Liver (tissue), 9 donors: ENCODE measurements around the gene UBTD2. TPM values are rescaled to one million over a fixed set of nuclear protein-coding genes. Genes with fewer than 3 reads are reported as not detected.

Source experiments
- DNase-seq: peaks from one replicate; pipeline ENCODE4 v3.0.0-alpha.2; 2017; ENCODE audit warnings: low spot score
- H3K27ac ChIP-seq, 2 donors: one replicate each; pipeline ENCODE4 v1.7.0; 2013; ENCODE audit warnings: inconsistent platforms in 2 of 2, low read length in 2 of 2, control low read depth in 1 of 2, low read depth in 1 of 2, mild to moderate bottlenecking in 1 of 2
- H3K27me3 ChIP-seq, 4 donors: one replicate each; pipeline versions ENCODE4 v1.6.1 to v1.7.0; 2013; ENCODE audit warnings: low read length in 3 of 4, inconsistent platforms in 1 of 4, mild to moderate bottlenecking in 1 of 4, moderate library complexity in 1 of 4; ENCODE audit not compliant: control insufficient read depth in 4 of 4, insufficient read depth in 4 of 4
- H3K36me3 ChIP-seq, 4 donors: one replicate each; pipeline versions ENCODE4 v1.6.1 to v1.7.0; 2013; ENCODE audit warnings: low read length in 3 of 4, mild to moderate bottlenecking in 3 of 4, low read depth in 1 of 4, moderate library complexity in 1 of 4; ENCODE audit not compliant: control insufficient read depth in 4 of 4, insufficient read depth in 3 of 4
- H3K4me1 ChIP-seq, 4 donors: one replicate each; pipeline versions ENCODE4 v1.6.1 to v1.7.0; 2013; ENCODE audit warnings: low read length in 3 of 4, mild to moderate bottlenecking in 3 of 4, moderate library complexity in 1 of 4; ENCODE audit not compliant: control insufficient read depth in 4 of 4, insufficient read depth in 4 of 4
- H3K4me3 ChIP-seq, 3 donors: one replicate each; pipeline versions ENCODE4 v1.6.1 to v1.7.0; 2013; ENCODE audit warnings: low read length in 3 of 3, control low read depth in 1 of 3, low read depth in 1 of 3, mild to moderate bottlenecking in 1 of 3
- H3K9ac ChIP-seq, 2 donors: one replicate each; pipeline ENCODE4 v1.7.0; 2013; ENCODE audit warnings: low read length in 2 of 2, mild to moderate bottlenecking in 2 of 2, moderate library complexity in 2 of 2, control low read depth in 1 of 2, low read depth in 1 of 2
- H3K9me3 ChIP-seq, 4 donors: one replicate each; pipeline versions ENCODE4 v1.6.1 to v1.7.0; 2013; ENCODE audit warnings: low read length in 3 of 4; ENCODE audit not compliant: control insufficient read depth in 4 of 4
- EGR1 ChIP-seq, 2 donors: IDR thresholded peaks; 2 replicates each; pipeline ENCODE4 v1.6.1; 2016 to 2018; ENCODE audit warnings: antibody characterized with exemption in 2 of 2, low read depth in 2 of 2
- FOXA1 ChIP-seq: IDR thresholded peaks from 2 replicates; pipeline ENCODE4 v1.6.1; 2016; ENCODE audit warnings: antibody characterized with exemption
- FOXA2 ChIP-seq: IDR thresholded peaks from 2 replicates; pipeline ENCODE4 v1.6.1; 2016; ENCODE audit warnings: antibody characterized with exemption
- GABPA ChIP-seq, 2 donors: IDR thresholded peaks in 1 of 2; conservative IDR thresholded peaks in 1 of 2; 2 replicates each; pipeline ENCODE4 v1.6.1; 2016; ENCODE audit warnings: antibody characterized with exemption in 2 of 2, mild to moderate bottlenecking in 1 of 2, moderate library complexity in 1 of 2
- HNF4A ChIP-seq, 2 donors: conservative IDR thresholded peaks; 2 replicates each; pipeline ENCODE4 v1.6.1; 2016; ENCODE audit warnings: antibody characterized with exemption in 2 of 2, mild to moderate bottlenecking in 2 of 2
- HNF4G ChIP-seq: IDR thresholded peaks from 2 replicates; pipeline ENCODE4 v1.6.1; 2016; ENCODE audit warnings: antibody characterized with exemption
- JUND ChIP-seq, 2 donors: IDR thresholded peaks; 2 replicates each; pipeline ENCODE4 v1.6.1; 2016; ENCODE audit warnings: antibody characterized with exemption in 2 of 2
- NR2F2 ChIP-seq: IDR thresholded peaks from 2 replicates; pipeline ENCODE4 v1.6.1; 2016; ENCODE audit warnings: antibody characterized with exemption
- RAD21 ChIP-seq, 2 donors: IDR thresholded peaks; 2 replicates each; pipeline ENCODE4 v1.6.1; 2016; ENCODE audit warnings: antibody characterized with exemption in 2 of 2, mild to moderate bottlenecking in 2 of 2
- RXRA ChIP-seq, 2 donors: IDR thresholded peaks; 2 replicates each; pipeline ENCODE4 v1.6.1; 2017 to 2018; ENCODE audit warnings: antibody characterized with exemption in 2 of 2, mild to moderate bottlenecking in 1 of 2
- SP1 ChIP-seq: IDR thresholded peaks from 2 replicates; pipeline ENCODE4 v1.6.1; 2018; ENCODE audit warnings: antibody characterized with exemption, mild to moderate bottlenecking
- TAF1 ChIP-seq: conservative IDR thresholded peaks from 2 replicates; pipeline ENCODE4 v1.6.1; 2016; ENCODE audit warnings: antibody characterized with exemption, mild to moderate bottlenecking
- YY1 ChIP-seq: IDR thresholded peaks from 2 replicates; pipeline ENCODE4 v1.6.1; 2016; ENCODE audit warnings: antibody characterized with exemption, mild to moderate bottlenecking
- WGBS: extraction: QIAGEN DNeasy Blood & Tissue Kit; methylation state at CpG from one replicate; pipeline ENCODE4 v1.1.7; 2013; 5-methylcytosine and 5-hydroxymethylcytosine counted together
- polyA plus RNA-seq, 2 donors: library from polyadenylated mRNA; stranded (reverse) in 1 of 2; unstranded in 1 of 2; fragments of 200-250 nt in 1 of 2; fragments of >200 nt in 1 of 2; fragmentation: Nextera tagmentation in 1 of 2; extraction: Ambion mirVana in 1 of 2; gene quantifications; one replicate each; pipeline versions ENCODE4 v1.2.1 to v1.2.3, GENCODE V29; 2013 to 2015
- total RNA-seq, 2 donors: library from RNA; depleted of rRNA; stranded (reverse); fragments of >200 nt; gene quantifications; one replicate each; pipeline ENCODE4 v1.2.3, GENCODE V29; 2014
- TF ChIP-seq, protein P1 (sequence below): IDR thresholded peaks from 2 replicates; pipeline ENCODE4 v1.6.1; 2016; ENCODE audit warnings: antibody characterized with exemption
- TF ChIP-seq, protein P2 (sequence below): fragments of 150-350 bp; IDR thresholded peaks from 2 replicates; pipeline ENCODE4 v1.5.1; 2017; ENCODE audit warnings: improper control_type of control experiment, low read depth, low read length; ENCODE audit not compliant: missing input control
- TF ChIP-seq, protein P3 (sequence below): IDR thresholded peaks from 2 replicates; pipeline ENCODE4 v1.6.1; 2016; ENCODE audit warnings: antibody characterized with exemption, mild to moderate bottlenecking
- TF ChIP-seq, protein P4 (sequence below): IDR thresholded peaks from 2 replicates; pipeline ENCODE4 v1.6.1; 2016; ENCODE audit warnings: antibody characterized with exemption
- TF ChIP-seq, protein P5 (sequence below): IDR thresholded peaks from 2 replicates; pipeline ENCODE4 v1.6.1; 2016; ENCODE audit warnings: antibody characterized with exemption
- donor health status: healthy.
- donor health status: healthy.
- donor health status: healthy.
- donor health status: healthy.
- donor health status: healthy.

Gene UBTD2
- total and polyA plus RNA-seq, 4 donors = 4.4 to 8.3 (median 6.6) TPM

DNA sequence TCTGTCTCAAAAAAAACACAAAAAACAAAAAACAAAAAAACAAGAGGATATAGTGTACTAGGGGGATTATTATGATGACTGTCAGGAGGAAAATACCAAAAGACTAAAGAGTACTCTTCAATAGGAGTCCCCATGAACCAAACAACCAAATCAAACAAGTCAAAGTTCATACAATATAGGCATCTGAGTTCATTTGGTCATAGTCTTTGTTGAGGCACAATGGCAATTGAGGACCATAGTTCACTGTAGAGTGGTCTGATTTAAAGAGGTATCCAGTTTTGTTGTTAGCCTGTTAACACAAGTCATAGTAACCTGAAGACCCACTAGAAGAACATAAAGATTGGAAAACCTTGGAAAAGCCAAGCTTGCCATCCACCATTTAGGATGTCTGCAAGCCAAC, 11.3 kb upstream of the UBTD2 start:
- Histone ChIP-seq H3K9me3 (no peaks in the 10 kb centered on the region), H3K4me1 (peaks cover 0 to 5% (median 4%) of the 10 kb centered on the region in 4 donors), H3K27ac (no peak overlapping the region), H3K36me3 (no peaks in the 10 kb centered on the region), H3K27me3 (no peaks in the 10 kb centered on the region), H3K9ac (no peak overlapping the region), H3K4me3 (no peak overlapping the region)
- TF ChIP-seq GABPA (IDR thresholded peaks at IDR 0.05 in 1 of 2, conservative IDR thresholded peaks at IDR 0.05 in 1 of 2) (no peak), HNF4A (conservative IDR thresholded peaks at IDR 0.05) (no peak), FOXA1 (no peak), TAF1 (no peak), HNF4G (no peak), NR2F2 (no peak), FOXA2 (no peak), SP1 (no peak), YY1 (no peak), RAD21 (IDR thresholded peaks at IDR 0.05) (no peak), RXRA (IDR thresholded peaks at IDR 0.05) (no peak)
- TF ChIP-seq, protein P1, sequence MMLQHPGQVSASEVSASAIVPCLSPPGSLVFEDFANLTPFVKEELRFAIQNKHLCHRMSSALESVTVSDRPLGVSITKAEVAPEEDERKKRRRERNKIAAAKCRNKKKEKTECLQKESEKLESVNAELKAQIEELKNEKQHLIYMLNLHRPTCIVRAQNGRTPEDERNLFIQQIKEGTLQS = no peak
- TF ChIP-seq, protein P2, sequence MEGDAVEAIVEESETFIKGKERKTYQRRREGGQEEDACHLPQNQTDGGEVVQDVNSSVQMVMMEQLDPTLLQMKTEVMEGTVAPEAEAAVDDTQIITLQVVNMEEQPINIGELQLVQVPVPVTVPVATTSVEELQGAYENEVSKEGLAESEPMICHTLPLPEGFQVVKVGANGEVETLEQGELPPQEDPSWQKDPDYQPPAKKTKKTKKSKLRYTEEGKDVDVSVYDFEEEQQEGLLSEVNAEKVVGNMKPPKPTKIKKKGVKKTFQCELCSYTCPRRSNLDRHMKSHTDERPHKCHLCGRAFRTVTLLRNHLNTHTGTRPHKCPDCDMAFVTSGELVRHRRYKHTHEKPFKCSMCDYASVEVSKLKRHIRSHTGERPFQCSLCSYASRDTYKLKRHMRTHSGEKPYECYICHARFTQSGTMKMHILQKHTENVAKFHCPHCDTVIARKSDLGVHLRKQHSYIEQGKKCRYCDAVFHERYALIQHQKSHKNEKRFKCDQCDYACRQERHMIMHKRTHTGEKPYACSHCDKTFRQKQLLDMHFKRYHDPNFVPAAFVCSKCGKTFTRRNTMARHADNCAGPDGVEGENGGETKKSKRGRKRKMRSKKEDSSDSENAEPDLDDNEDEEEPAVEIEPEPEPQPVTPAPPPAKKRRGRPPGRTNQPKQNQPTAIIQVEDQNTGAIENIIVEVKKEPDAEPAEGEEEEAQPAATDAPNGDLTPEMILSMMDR = no peak
- TF ChIP-seq, protein P3, sequence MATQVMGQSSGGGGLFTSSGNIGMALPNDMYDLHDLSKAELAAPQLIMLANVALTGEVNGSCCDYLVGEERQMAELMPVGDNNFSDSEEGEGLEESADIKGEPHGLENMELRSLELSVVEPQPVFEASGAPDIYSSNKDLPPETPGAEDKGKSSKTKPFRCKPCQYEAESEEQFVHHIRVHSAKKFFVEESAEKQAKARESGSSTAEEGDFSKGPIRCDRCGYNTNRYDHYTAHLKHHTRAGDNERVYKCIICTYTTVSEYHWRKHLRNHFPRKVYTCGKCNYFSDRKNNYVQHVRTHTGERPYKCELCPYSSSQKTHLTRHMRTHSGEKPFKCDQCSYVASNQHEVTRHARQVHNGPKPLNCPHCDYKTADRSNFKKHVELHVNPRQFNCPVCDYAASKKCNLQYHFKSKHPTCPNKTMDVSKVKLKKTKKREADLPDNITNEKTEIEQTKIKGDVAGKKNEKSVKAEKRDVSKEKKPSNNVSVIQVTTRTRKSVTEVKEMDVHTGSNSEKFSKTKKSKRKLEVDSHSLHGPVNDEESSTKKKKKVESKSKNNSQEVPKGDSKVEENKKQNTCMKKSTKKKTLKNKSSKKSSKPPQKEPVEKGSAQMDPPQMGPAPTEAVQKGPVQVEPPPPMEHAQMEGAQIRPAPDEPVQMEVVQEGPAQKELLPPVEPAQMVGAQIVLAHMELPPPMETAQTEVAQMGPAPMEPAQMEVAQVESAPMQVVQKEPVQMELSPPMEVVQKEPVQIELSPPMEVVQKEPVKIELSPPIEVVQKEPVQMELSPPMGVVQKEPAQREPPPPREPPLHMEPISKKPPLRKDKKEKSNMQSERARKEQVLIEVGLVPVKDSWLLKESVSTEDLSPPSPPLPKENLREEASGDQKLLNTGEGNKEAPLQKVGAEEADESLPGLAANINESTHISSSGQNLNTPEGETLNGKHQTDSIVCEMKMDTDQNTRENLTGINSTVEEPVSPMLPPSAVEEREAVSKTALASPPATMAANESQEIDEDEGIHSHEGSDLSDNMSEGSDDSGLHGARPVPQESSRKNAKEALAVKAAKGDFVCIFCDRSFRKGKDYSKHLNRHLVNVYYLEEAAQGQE = no peak
- TF ChIP-seq, protein P4, sequence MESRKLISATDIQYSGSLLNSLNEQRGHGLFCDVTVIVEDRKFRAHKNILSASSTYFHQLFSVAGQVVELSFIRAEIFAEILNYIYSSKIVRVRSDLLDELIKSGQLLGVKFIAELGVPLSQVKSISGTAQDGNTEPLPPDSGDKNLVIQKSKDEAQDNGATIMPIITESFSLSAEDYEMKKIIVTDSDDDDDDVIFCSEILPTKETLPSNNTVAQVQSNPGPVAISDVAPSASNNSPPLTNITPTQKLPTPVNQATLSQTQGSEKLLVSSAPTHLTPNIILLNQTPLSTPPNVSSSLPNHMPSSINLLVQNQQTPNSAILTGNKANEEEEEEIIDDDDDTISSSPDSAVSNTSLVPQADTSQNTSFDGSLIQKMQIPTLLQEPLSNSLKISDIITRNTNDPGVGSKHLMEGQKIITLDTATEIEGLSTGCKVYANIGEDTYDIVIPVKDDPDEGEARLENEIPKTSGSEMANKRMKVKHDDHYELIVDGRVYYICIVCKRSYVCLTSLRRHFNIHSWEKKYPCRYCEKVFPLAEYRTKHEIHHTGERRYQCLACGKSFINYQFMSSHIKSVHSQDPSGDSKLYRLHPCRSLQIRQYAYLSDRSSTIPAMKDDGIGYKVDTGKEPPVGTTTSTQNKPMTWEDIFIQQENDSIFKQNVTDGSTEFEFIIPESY = no peak
- TF ChIP-seq, protein P5, sequence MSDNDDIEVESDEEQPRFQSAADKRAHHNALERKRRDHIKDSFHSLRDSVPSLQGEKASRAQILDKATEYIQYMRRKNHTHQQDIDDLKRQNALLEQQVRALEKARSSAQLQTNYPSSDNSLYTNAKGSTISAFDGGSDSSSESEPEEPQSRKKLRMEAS = no peak
- no peak for DNase-seq

DNA sequence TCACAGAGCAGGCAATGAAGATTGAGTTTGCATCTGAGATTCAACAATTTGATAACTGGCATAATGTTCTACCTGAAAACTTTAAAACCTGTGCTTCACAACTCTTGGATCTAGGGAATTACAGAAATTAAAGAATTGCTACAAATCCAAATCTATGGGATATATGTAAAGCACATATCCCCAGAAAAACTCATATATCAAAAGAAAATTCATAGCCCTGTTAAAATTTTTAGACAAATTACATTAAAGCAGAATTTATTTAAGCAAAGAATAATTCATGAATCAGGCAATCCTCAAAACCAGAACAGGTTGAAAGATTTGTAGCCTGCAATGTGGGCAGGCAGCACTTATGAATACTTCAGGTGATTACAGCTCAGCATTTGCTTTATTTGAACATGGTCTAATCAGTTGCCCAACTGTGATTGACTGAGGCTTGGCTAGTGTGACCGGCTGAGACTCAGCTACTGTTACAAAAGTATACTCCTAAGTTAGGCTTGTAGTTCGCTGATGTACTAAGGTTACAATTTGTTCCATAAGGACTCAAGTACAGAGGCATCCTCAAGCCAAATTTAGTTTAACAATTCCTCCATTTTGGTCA, 10.3 kb upstream of the UBTD2 start:
- no peaks in the 10 kb centered on the region for H3K36me3 ChIP-seq
- H3K27me3 ChIP-seq = no peaks in the 10 kb centered on the region
- H3K27ac ChIP-seq = no peak overlapping the region
- peaks cover 0 to 5% (median 4%) of the 10 kb centered on the region in 4 donors for H3K4me1 ChIP-seq
- no peak overlapping the region for H3K4me3 ChIP-seq
- no peaks in the 10 kb centered on the region for H3K9me3 ChIP-seq
- 59% methylated on average over 2 of the region's 2 CpGs for WGBS
- DNase-seq = no peak
- H3K9ac ChIP-seq = no peak overlapping the region
- TF ChIP-seq YY1 (no peak), JUND (IDR thresholded peaks at IDR 0.05) (no peak), HNF4G (no peak), GABPA (IDR thresholded peaks at IDR 0.05 in 1 of 2, conservative IDR thresholded peaks at IDR 0.05 in 1 of 2) (no peak), EGR1 (IDR thresholded peaks at IDR 0.05; ENCODE audit: low read depth in 2 of 2) (no peak), SP1 (no peak), RXRA (IDR thresholded peaks at IDR 0.05) (no peak), NR2F2 (no peak), FOXA1 (no peak)
- TF ChIP-seq, protein P2 = no peak
- TF ChIP-seq, protein P4 = no peak
- TF ChIP-seq, protein P1 = no peak
- TF ChIP-seq, protein P5 = no peak
